A673 (cell line): Measurements from ENCODE around the gene EMILIN2. TPM values are rescaled to one million over a fixed set of nuclear protein-coding genes. Genes with fewer than 3 reads are reported as not detected.

Experiments used
- BruUV-seq: library from RNA; stranded (reverse); fragments of 400-500 nt; replicated peaks from 2 replicates; lab custom pipeline; 2021; lab: Mats Ljungman, UMichigan
- CTCF ChIA-PET: fragments of 300-600 bp; sonication (Branson Sonifier 250); formaldehyde crosslinking; loops from one replicate; lab custom pipeline; 2022; ENCODE audit warnings: antibody characterized with exemption; lab: Charles Lee
- POLR2A ChIA-PET: fragments of 300-600 bp; sonication (Branson Sonifier 250); formaldehyde crosslinking; loops from one replicate; lab custom pipeline; 2022; ENCODE audit warnings: antibody characterized with exemption; ENCODE audit not compliant: low non-redundant PET; lab: Charles Lee
- DNase-seq: peaks from one replicate; pipeline ENCODE4 v3.0.0-alpha.2; 2015; ENCODE audit warnings: low spot score
- H3K27ac ChIP-seq: fragments of 200-600 bp; sonication (generic); 2 replicates; pipeline ENCODE4 v1.5.1; 2016; ENCODE audit warnings: mixed run types, low read depth, mild to moderate bottlenecking, mixed read lengths, antibody characterized with exemption, low read length; ENCODE audit not compliant: poor library complexity, severe bottlenecking
- H3K27me3 ChIP-seq: fragments of 200-600 bp; sonication (generic); replicated peaks from 2 replicates; pipeline ENCODE4 v1.6.1; 2017; ENCODE audit warnings: mixed run types, low read depth, mild to moderate bottlenecking, mixed read lengths, antibody characterized with exemption, low read length; ENCODE audit not compliant: insufficient read depth, poor library complexity
- H3K36me3 ChIP-seq: fragments of 200-600 bp; sonication (generic); 2 replicates; pipeline ENCODE4 v1.6.1; 2016; ENCODE audit warnings: mixed run types, mild to moderate bottlenecking, mixed read lengths, antibody characterized with exemption, low read length; ENCODE audit not compliant: insufficient read depth, poor library complexity, severe bottlenecking
- H3K4me1 ChIP-seq: fragments of 200-600 bp; sonication (generic); 2 replicates; pipeline ENCODE4 v1.6.1; 2017; ENCODE audit warnings: mixed run types, mild to moderate bottlenecking, mixed read lengths, antibody characterized with exemption, low read length; ENCODE audit not compliant: insufficient read depth, poor library complexity, severe bottlenecking
- H3K4me3 ChIP-seq: fragments of 200-600 bp; sonication (generic); 2 replicates; pipeline ENCODE4 v1.5.1; 2016; ENCODE audit warnings: low read depth, mixed run types, mild to moderate bottlenecking, mixed read lengths, low read length; ENCODE audit not compliant: poor library complexity, severe bottlenecking
- H3K9me3 ChIP-seq: fragments of 200-600 bp; sonication (generic); 2 replicates; pipeline ENCODE4 v1.6.1; 2016; ENCODE audit warnings: mixed run types, low read depth, mild to moderate bottlenecking, mixed read lengths, antibody characterized with exemption, low read length; ENCODE audit not compliant: poor library complexity, severe bottlenecking
- CTCF ChIP-seq: fragments of 300-800, 200-600 bp; sonication (generic); conservative IDR thresholded peaks from 2 replicates; pipeline ENCODE4 v1.5.1; 2017; ENCODE audit warnings: low read depth, mild to moderate bottlenecking, antibody characterized with exemption, low read length, moderate library complexity, mixed read lengths
- EZH2 ChIP-seq: fragments of 200-600 bp; sonication (generic); IDR thresholded peaks from 2 replicates; pipeline ENCODE4 v1.6.1; 2017; ENCODE audit warnings: borderline replicate concordance, low read depth, mild to moderate bottlenecking, mixed read lengths, antibody characterized with exemption, low read length; ENCODE audit not compliant: poor library complexity, severe bottlenecking
- intact Hi-C: fragments of 100-400 bp; cut with micrococcal nuclease; formaldehyde crosslinking; loops from one replicate; pipeline ENCODE4 v1.10.0; 2022; ENCODE audit not compliant: unreplicated experiment
- total RNA-seq: library from RNA; stranded (reverse); gene quantifications from 2 replicates; pipeline ENCODE4 v1.2.3, GENCODE V29; 2021

Gene EMILIN2
- total RNA-seq, 1 experiment from 2014 or later: 23.4 TPM

GRCh38 chr18:2917259-2918047 lies 70.6 kb downstream of the EMILIN2 start:
- Histone ChIP-seq H3K4me1 (peaks cover 5% of the 10 kb centered on the region), H3K36me3 (peaks cover 64% of the 10 kb centered on the region), H3K9me3 (no peaks in the 10 kb centered on the region), H3K27me3 (no peaks in the 10 kb centered on the region), H3K27ac (no peak overlapping the region), H3K4me3 (no peak overlapping the region)
- TSS peak; percentile 17 for BruUV-seq
- TF ChIP-seq EZH2: no peak
- no peak for TF ChIP-seq CTCF
- ChIA-PET POLR2A (interaction anchor here (0.6 kb wide), 1 partner anchor 322 kb away, joined by 17 read pairs; no protein-coding TSS in a partner anchor), CTCF (no interaction called here)
- intact Hi-C loops: no loop called here
- no peak for DNase-seq

- intact Hi-C loops: no loop called here
- BruUV-seq: no TSS peak
- TF ChIP-seq CTCF: no peak
- TF ChIP-seq EZH2: no peak
- POLR2A ChIA-PET: interaction anchor here (0.7 kb wide), 1 partner anchor 806 kb away, joined by 3 read pairs; no protein-coding TSS in a partner anchor
- H3K4me1 ChIP-seq: peaks cover 5% of the 10 kb centered on the region
- H3K27ac ChIP-seq: no peak overlapping the region
- no peak overlapping the region for H3K4me3 ChIP-seq
- no peak for DNase-seq
- no peaks in the 10 kb centered on the region for H3K9me3 ChIP-seq
- CTCF ChIA-PET: interaction anchor here (1.1 kb wide), 1 partner anchor 327 kb away, joined by 3 read pairs; no protein-coding TSS in a partner anchor
- peaks cover 64% of the 10 kb centered on the region for H3K36me3 ChIP-seq
- no peaks in the 10 kb centered on the region for H3K27me3 ChIP-seq
Measured at GRCh38 chr18:2918761-2919550, 72.2 kb downstream of the EMILIN2 start.

- Histone ChIP-seq H3K27ac (peak overlapping the region; percentile 37), H3K4me1 (peaks cover 5% of the 10 kb centered on the region), H3K27me3 (no peaks in the 10 kb centered on the region), H3K36me3 (peaks cover 64% of the 10 kb centered on the region), H3K4me3 (no peak overlapping the region), H3K9me3 (no peaks in the 10 kb centered on the region)
- ChIA-PET POLR2A (no interaction called here), CTCF (interaction anchor here (1.1 kb wide), 1 partner anchor 326 kb away, joined by 3 read pairs; no protein-coding TSS in a partner anchor)
- TF ChIP-seq CTCF: no peak
- no peak for TF ChIP-seq EZH2
- BruUV-seq: no TSS peak
- DNase-seq: no peak
- intact Hi-C loops: no loop called here
Measured at GRCh38 chr18:2919600-2919999, 72.8 kb downstream of the EMILIN2 start.
